Keratinocyte (primary cell): ENCODE data around the gene GADD45G. TPM values are rescaled to one million over a fixed set of nuclear protein-coding genes. Genes with fewer than 3 reads are reported as not detected.

Experiments used
- DNase-seq: peaks from one replicate; pipeline ENCODE4 v3.0.0-alpha.2; 2011; ENCODE audit warnings: low read depth, missing footprints, low spot score
- FAIRE-seq: peaks from 2 replicates; lab custom pipeline; 2011; peaks lifted over from hg19 to GRCh38; lab: Jason Lieb, UNC
- H2AFZ ChIP-seq: 2 replicates; pipeline ENCODE4 v1.6.0; 2012; ENCODE audit warnings: low read length, control low read depth, inconsistent platforms; ENCODE audit not compliant: control insufficient read depth
- H3K27ac ChIP-seq: 2 replicates; pipeline ENCODE4 v1.5.1; 2011; ENCODE audit warnings: low read length; ENCODE audit not compliant: control insufficient read depth, insufficient read depth
- H3K27me3 ChIP-seq: 3 replicates; pipeline ENCODE4 v1.6.0; 2011; ENCODE audit warnings: low read length; ENCODE audit not compliant: control insufficient read depth, insufficient read depth; ENCODE audit errors: extremely low read depth
- H3K36me3 ChIP-seq, 2 experiments: 2 replicates in 1 of 2; 3 replicates in 1 of 2; pipeline ENCODE4 v1.5.1; 2011; ENCODE audit warnings: low read length in 2 of 2, mild to moderate bottlenecking in 1 of 2; ENCODE audit not compliant: control insufficient read depth in 2 of 2, insufficient read depth in 2 of 2; ENCODE audit errors: extremely low read depth in 1 of 2
- H3K4me1 ChIP-seq: 3 replicates; pipeline ENCODE4 v1.5.1; 2011; ENCODE audit warnings: low read length; ENCODE audit not compliant: control insufficient read depth, insufficient read depth; ENCODE audit errors: extremely low read depth
- H3K4me2 ChIP-seq: 3 replicates; pipeline ENCODE4 v1.6.0; 2011; ENCODE audit warnings: low read depth, low read length; ENCODE audit not compliant: control insufficient read depth, insufficient read depth; ENCODE audit errors: extremely low read depth
- H3K4me3 ChIP-seq, 3 experiments: fragments of 200-600 bp in 1 of 3; sonication (generic) in 1 of 3; 2 replicates in 2 of 3; 3 replicates in 1 of 3; pipeline ENCODE4 v1.5.1; 2011 to 2016; ENCODE audit warnings: low read length in 3 of 3, mild to moderate bottlenecking in 3 of 3, control low read depth in 2 of 3, inconsistent platforms in 1 of 3, low read depth in 1 of 3, mixed read lengths in 1 of 3, mixed run types in 1 of 3, moderate library complexity in 1 of 3; ENCODE audit not compliant: control insufficient read depth in 2 of 3, insufficient read depth in 2 of 3; ENCODE audit errors: extremely low read depth in 1 of 3
- H3K79me2 ChIP-seq: 2 replicates; pipeline ENCODE4 v1.6.0; 2012; ENCODE audit warnings: low read length; ENCODE audit not compliant: control insufficient read depth, insufficient read depth
- H3K9ac ChIP-seq: 3 replicates; pipeline ENCODE4 v1.6.0; 2011; ENCODE audit warnings: low read length; ENCODE audit not compliant: control insufficient read depth, insufficient read depth; ENCODE audit errors: extremely low read depth
- H3K9me1 ChIP-seq: 3 replicates; pipeline ENCODE4 v1.6.0; 2011; ENCODE audit warnings: low read length; ENCODE audit not compliant: control insufficient read depth, insufficient read depth; ENCODE audit errors: extremely low read depth
- H3K9me3 ChIP-seq: 2 replicates; pipeline ENCODE4 v1.5.1; 2012; ENCODE audit warnings: low read depth, low read length; ENCODE audit not compliant: control insufficient read depth
- H4K20me1 ChIP-seq: 3 replicates; pipeline ENCODE4 v1.6.0; 2011; ENCODE audit warnings: low read length; ENCODE audit not compliant: control insufficient read depth, insufficient read depth; ENCODE audit errors: extremely low read depth
- EZH2 ChIP-seq: IDR thresholded peaks from one replicate; pipeline ENCODE4 v1.6.1; 2012; ENCODE audit warnings: inconsistent platforms, mild to moderate bottlenecking, low read length, moderate library complexity
- dilution Hi-C: fragments of 300-500 bp; cut with MboI; formaldehyde crosslinking; loops from one replicate; pipeline ENCODE4 v1.7.0; 2020; ENCODE audit warnings: low sequenced_read_pairs; ENCODE audit not compliant: extremely low pct_ligation_motif_present
- polyA plus RNA-seq, 5 experiments: library from polyadenylated mRNA; depleted of rRNA in 3 of 5; stranded (reverse) in 3 of 5; stranded (forward) in 1 of 5; unstranded in 1 of 5; fragments of >200 nt; gene quantifications; 1 replicate in 1 of 5; 2 replicates in 3 of 5; 3 replicates in 1 of 5; pipeline versions ENCODE4 v1.2.1 to v1.2.3, GENCODE V29; 2011 to 2012; ENCODE audit warnings: missing spikeins in 2 of 5, low read depth in 1 of 5, low replicate concordance in 1 of 5
- TF ChIP-seq, protein P1 (sequence below), 3 experiments: IDR thresholded peaks in 1 of 3; conservative IDR thresholded peaks in 1 of 3; optimal IDR thresholded peaks in 1 of 3; 2 replicates in 2 of 3; 3 replicates in 1 of 3; pipeline versions ENCODE3 to v1.5.1; 2011; ENCODE audit warnings: low read length in 3 of 3, mild to moderate bottlenecking in 3 of 3, moderate library complexity in 2 of 3, control low read depth in 1 of 3, inconsistent platforms in 1 of 3; ENCODE audit not compliant: insufficient read depth in 2 of 3; ENCODE audit errors: extremely low read depth in 1 of 3

The GADD45G gene
- polyA plus RNA-seq, 1 donor (not counting 4 experiments of a cell fraction or from before 2014, with no cell fraction given): 0.05 TPM

DNA sequence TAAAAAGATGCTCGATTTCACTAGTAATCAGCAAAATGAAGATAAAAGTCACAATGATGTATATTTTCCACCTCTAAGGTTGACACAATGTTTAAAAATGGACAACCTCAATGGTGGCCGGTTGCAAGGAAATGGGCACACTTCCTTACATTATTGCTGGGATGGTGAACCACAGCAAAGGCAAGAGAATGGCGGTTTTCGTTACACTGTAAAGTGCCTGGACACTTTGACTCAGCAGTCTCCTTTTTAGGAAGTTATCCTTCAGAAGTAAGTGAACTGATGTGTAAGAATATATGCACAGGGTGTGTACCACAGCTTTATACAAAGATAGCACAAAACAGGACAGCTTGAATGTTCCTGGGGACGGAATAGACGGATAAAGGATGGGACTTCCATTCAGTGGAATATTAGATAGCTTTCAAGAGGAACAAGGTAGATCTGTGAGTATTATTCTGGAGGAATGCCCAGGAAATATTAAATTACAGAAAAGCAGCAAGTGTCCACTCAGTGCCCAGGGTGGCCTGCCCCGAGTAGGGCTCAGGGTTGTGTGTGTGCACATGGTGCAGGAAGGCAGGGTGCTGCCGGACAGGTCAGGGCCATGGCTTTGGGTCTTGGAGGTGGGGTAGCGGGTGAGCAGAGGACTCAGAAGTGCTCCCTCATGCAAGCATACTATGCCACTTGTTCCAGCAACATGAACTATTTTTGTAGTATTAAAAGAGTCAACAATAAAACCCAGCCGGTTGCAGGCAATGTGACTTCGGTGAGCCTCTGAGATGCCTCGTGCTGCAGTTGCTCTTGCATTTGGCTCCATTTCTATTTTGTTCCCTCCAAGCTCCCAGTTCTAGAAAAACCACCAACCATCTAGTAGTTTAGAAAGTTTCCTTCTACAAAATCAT lies 24.5 kb downstream of the GADD45G start:
- H4K20me1 ChIP-seq: no peaks in the 10 kb centered on the region
- no peak for FAIRE-seq
- peaks cover 10% of the 10 kb centered on the region for H3K27me3 ChIP-seq
- dilution Hi-C loops: no loop called here
- no peak overlapping the region for H3K9ac ChIP-seq
- H3K4me1 ChIP-seq: no peaks in the 10 kb centered on the region
- no peak overlapping the region for H2AFZ ChIP-seq
- no peak for DNase-seq
- H3K4me2 ChIP-seq: no peak overlapping the region
- H3K9me3 ChIP-seq: no peaks in the 10 kb centered on the region
- no peaks in the 10 kb centered on the region for H3K79me2 ChIP-seq
- no peaks in the 10 kb centered on the region for H3K9me1 ChIP-seq
- H3K4me3 ChIP-seq: no peak overlapping the region
- TF ChIP-seq, protein P1, sequence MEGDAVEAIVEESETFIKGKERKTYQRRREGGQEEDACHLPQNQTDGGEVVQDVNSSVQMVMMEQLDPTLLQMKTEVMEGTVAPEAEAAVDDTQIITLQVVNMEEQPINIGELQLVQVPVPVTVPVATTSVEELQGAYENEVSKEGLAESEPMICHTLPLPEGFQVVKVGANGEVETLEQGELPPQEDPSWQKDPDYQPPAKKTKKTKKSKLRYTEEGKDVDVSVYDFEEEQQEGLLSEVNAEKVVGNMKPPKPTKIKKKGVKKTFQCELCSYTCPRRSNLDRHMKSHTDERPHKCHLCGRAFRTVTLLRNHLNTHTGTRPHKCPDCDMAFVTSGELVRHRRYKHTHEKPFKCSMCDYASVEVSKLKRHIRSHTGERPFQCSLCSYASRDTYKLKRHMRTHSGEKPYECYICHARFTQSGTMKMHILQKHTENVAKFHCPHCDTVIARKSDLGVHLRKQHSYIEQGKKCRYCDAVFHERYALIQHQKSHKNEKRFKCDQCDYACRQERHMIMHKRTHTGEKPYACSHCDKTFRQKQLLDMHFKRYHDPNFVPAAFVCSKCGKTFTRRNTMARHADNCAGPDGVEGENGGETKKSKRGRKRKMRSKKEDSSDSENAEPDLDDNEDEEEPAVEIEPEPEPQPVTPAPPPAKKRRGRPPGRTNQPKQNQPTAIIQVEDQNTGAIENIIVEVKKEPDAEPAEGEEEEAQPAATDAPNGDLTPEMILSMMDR (optimal IDR thresholded peaks at IDR 0.05 in 1 of 3, IDR thresholded peaks at IDR 0.05 in 1 of 3, conservative IDR thresholded peaks at IDR 0.05 in 1 of 3; ENCODE audit: extremely low read depth in 1 of 3, insufficient read depth in 2 of 3, low read length in 3 of 3): no peak
- no peak for TF ChIP-seq EZH2
- H3K27ac ChIP-seq: no peak overlapping the region
- no peaks in the 10 kb centered on the region for H3K36me3 ChIP-seq

DNA sequence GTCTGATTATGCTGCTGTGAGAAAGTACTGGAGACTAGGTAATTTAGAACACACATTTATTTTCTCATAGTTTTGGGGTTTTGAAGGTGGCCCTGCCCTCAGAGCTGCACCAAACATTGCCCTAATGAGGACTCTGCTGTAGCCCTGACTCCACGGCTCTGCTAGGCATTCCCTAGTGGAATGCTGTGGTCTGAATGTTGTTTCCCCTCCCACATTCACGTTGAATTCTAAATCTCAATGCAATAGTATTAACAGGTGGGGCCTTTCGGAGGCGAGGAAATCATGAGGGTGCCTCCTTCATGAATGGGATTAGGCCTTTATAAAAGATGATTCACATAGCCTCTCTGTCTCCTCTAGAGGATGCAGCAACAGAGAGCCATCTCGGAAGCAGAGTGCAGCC lies 25.7 kb downstream of the GADD45G start:
- DNase-seq (no peak), FAIRE-seq (no peak)
- peaks cover 10% of the 10 kb centered on the region for H3K27me3 ChIP-seq
- H3K4me2 ChIP-seq: no peak overlapping the region
- no peak overlapping the region for H3K4me3 ChIP-seq
- TF ChIP-seq, protein P1 (optimal IDR thresholded peaks at IDR 0.05 in 1 of 3, IDR thresholded peaks at IDR 0.05 in 1 of 3, conservative IDR thresholded peaks at IDR 0.05 in 1 of 3; ENCODE audit: extremely low read depth in 1 of 3, insufficient read depth in 2 of 3, low read length in 3 of 3): no peak
- no peak for TF ChIP-seq EZH2
- no peak overlapping the region for H3K9ac ChIP-seq
- dilution Hi-C loops: no loop called here
- H3K27ac ChIP-seq: no peak overlapping the region
- no peaks in the 10 kb centered on the region for H4K20me1 ChIP-seq
- H3K79me2 ChIP-seq: no peaks in the 10 kb centered on the region
- no peaks in the 10 kb centered on the region for H3K36me3 ChIP-seq
- H3K4me1 ChIP-seq: peaks cover 10% of the 10 kb centered on the region
- no peaks in the 10 kb centered on the region for H3K9me1 ChIP-seq
- no peaks in the 10 kb centered on the region for H3K9me3 ChIP-seq
- no peak overlapping the region for H2AFZ ChIP-seq
